H9 (cell line): ENCODE results near the gene OR5B12. TPM values are rescaled to one million over a fixed set of nuclear protein-coding genes. Genes with fewer than 3 reads are reported as not detected.
"Not testable (repeated sequence)": the region's sequence is repeated elsewhere in the genome, so short reads cannot be mapped to it uniquely, and the experiment has no call there.

ENCODE experiments used
- DNase-seq: peaks from one replicate; pipeline ENCODE4 v3.0.0-alpha.2; 2017
- H2AFZ ChIP-seq: one replicate; pipeline ENCODE4 v1.6.1; 2013; ENCODE audit warnings: mild to moderate bottlenecking, low read length, control low read depth, moderate library complexity
- H2AK5ac ChIP-seq: 2 replicates; pipeline ENCODE4 v1.6.1; 2013; ENCODE audit warnings: low read length, control low read depth, mixed read lengths; ENCODE audit not compliant: insufficient read length
- H2BK120ac ChIP-seq: one replicate; pipeline ENCODE4 v1.6.1; 2013; ENCODE audit warnings: low read depth, mild to moderate bottlenecking, low read length, control low read depth, inconsistent platforms; ENCODE audit not compliant: poor library complexity, severe bottlenecking
- H2BK12ac ChIP-seq: 2 replicates; pipeline ENCODE4 v1.6.1; 2013; ENCODE audit warnings: low read length, control low read depth, mixed read lengths, low read depth; ENCODE audit not compliant: insufficient read length
- H2BK15ac ChIP-seq: 2 replicates; pipeline ENCODE4 v1.6.1; 2013; ENCODE audit warnings: low read depth, low read length, control low read depth
- H2BK20ac ChIP-seq: one replicate; pipeline ENCODE4 v1.6.1; 2013; ENCODE audit warnings: low read depth, mild to moderate bottlenecking, low read length, control low read depth, inconsistent platforms; ENCODE audit not compliant: poor library complexity, severe bottlenecking
- H2BK5ac ChIP-seq: 2 replicates; pipeline ENCODE4 v1.6.1; 2013; ENCODE audit warnings: low read length, control low read depth, mixed read lengths; ENCODE audit not compliant: insufficient read length
- H3K14ac ChIP-seq: 2 replicates; pipeline ENCODE4 v1.6.1; 2013; ENCODE audit warnings: low read length, control low read depth; ENCODE audit not compliant: insufficient read depth
- H3K18ac ChIP-seq: 2 replicates; pipeline ENCODE4 v1.6.1; 2013; ENCODE audit warnings: low read depth, mild to moderate bottlenecking, mixed read lengths, low read length, control low read depth; ENCODE audit not compliant: insufficient read length
- H3K23ac ChIP-seq: 2 replicates; pipeline ENCODE4 v1.6.1; 2013; ENCODE audit warnings: low read length, control low read depth, mixed read lengths, low read depth; ENCODE audit not compliant: insufficient read length
- H3K23me2 ChIP-seq: 2 replicates; pipeline ENCODE4 v1.6.1; 2013; ENCODE audit warnings: low read depth, mild to moderate bottlenecking, mixed read lengths, low read length, control low read depth; ENCODE audit not compliant: insufficient read length, poor library complexity, severe bottlenecking
- H3K27ac ChIP-seq: 2 replicates; pipeline ENCODE4 v1.5.1; 2013; ENCODE audit warnings: low read length, control low read depth, mixed read lengths, low read depth; ENCODE audit not compliant: insufficient read length
- H3K27me3 ChIP-seq: 2 replicates; pipeline ENCODE4 v1.6.1; 2013; ENCODE audit warnings: low read length, control low read depth, inconsistent platforms; ENCODE audit not compliant: insufficient read depth
- H3K4ac ChIP-seq: 2 replicates; pipeline ENCODE4 v1.6.1; 2013; ENCODE audit warnings: low read depth, mild to moderate bottlenecking, control low read depth, inconsistent platforms, low read length, moderate library complexity
- H3K4me1 ChIP-seq: 2 replicates; pipeline ENCODE4 v1.6.1; 2013; ENCODE audit warnings: low read length, control low read depth, inconsistent platforms; ENCODE audit not compliant: insufficient read depth
- H3K4me2 ChIP-seq: 2 replicates; pipeline ENCODE4 v1.6.1; 2013; ENCODE audit warnings: low read length, control low read depth, mixed read lengths; ENCODE audit not compliant: insufficient read length, insufficient read depth
- H3K56ac ChIP-seq: 2 replicates; pipeline ENCODE4 v1.6.1; 2013; ENCODE audit warnings: low read depth, mild to moderate bottlenecking, mixed read lengths, low read length, control low read depth; ENCODE audit not compliant: insufficient read length
- H3K79me1 ChIP-seq: 2 replicates; pipeline ENCODE4 v1.6.1; 2013; ENCODE audit warnings: low read depth, mild to moderate bottlenecking, moderate library complexity, low read length, control low read depth, inconsistent platforms; ENCODE audit not compliant: insufficient read depth, poor library complexity, severe bottlenecking
- H3K79me2 ChIP-seq: 2 replicates; pipeline ENCODE4 v1.6.1; 2013; ENCODE audit warnings: low read length, control low read depth, inconsistent platforms; ENCODE audit not compliant: insufficient read depth
- H3K9ac ChIP-seq: 2 replicates; pipeline ENCODE4 v1.6.1; 2013; ENCODE audit warnings: low read length, control low read depth, mixed read lengths; ENCODE audit not compliant: insufficient read length; ENCODE audit errors: extremely low read depth
- H3K9me3 ChIP-seq: one replicate; pipeline ENCODE4 v1.6.1; 2013; ENCODE audit warnings: low read depth, low read length, inconsistent platforms; ENCODE audit not compliant: control insufficient read depth
- H3T11ph ChIP-seq: one replicate; pipeline ENCODE4 v1.6.1; 2013; ENCODE audit warnings: mild to moderate bottlenecking, low read length, control low read depth, inconsistent platforms
- H4K20me1 ChIP-seq: one replicate; pipeline ENCODE4 v1.6.1; 2013; ENCODE audit not compliant: control insufficient read depth, insufficient read length, insufficient read depth
- H4K5ac ChIP-seq: 2 replicates; pipeline ENCODE4 v1.6.1; 2013; ENCODE audit warnings: low read depth, mild to moderate bottlenecking, mixed read lengths, low read length, control low read depth; ENCODE audit not compliant: insufficient read length
- H4K8ac ChIP-seq: replicated peaks from 2 replicates; pipeline ENCODE4 v1.6.1; 2013; ENCODE audit warnings: low read length, control low read depth, mixed read lengths, low read depth; ENCODE audit not compliant: insufficient read length
- H4K91ac ChIP-seq: 2 replicates; pipeline ENCODE4 v1.6.1; 2013; ENCODE audit warnings: low read depth, mild to moderate bottlenecking, moderate library complexity, mixed read lengths, low read length, control low read depth; ENCODE audit not compliant: insufficient read length
- H3K27ac Mint-ChIP-seq, 3 experiments: 2 replicates in 2 of 3; 3 replicates in 1 of 3; pipeline ENCODE4 v1.8.0; 2020 to 2021; ENCODE audit warnings: mixed read lengths in 3 of 3, mild to moderate bottlenecking in 1 of 3, moderate library complexity in 1 of 3
- H3K27me3 Mint-ChIP-seq: 2 replicates; pipeline ENCODE4 v1.8.0; 2021; ENCODE audit warnings: low read depth, mild to moderate bottlenecking, moderate library complexity, mixed read lengths
- H3K36me3 Mint-ChIP-seq, 3 experiments: 2 replicates in 2 of 3; 3 replicates in 1 of 3; pipeline ENCODE4 v1.8.0; 2020 to 2021; ENCODE audit warnings: low read depth in 3 of 3, mixed read lengths in 3 of 3; ENCODE audit not compliant: insufficient read depth in 1 of 3
- H3K4me1 Mint-ChIP-seq, 2 experiments: 2 replicates each; pipeline ENCODE4 v1.8.0; 2020; ENCODE audit warnings: mixed read lengths in 2 of 2
- H3K4me3 Mint-ChIP-seq, 2 experiments: 2 replicates in 1 of 2; 3 replicates in 1 of 2; pipeline ENCODE4 v1.8.0; 2020 to 2021; ENCODE audit warnings: mild to moderate bottlenecking in 2 of 2, mixed read lengths in 2 of 2, moderate library complexity in 1 of 2
- H3K9me3 Mint-ChIP-seq, 2 experiments: 2 replicates in 1 of 2; 3 replicates in 1 of 2; pipeline ENCODE4 v1.8.0; 2020; ENCODE audit warnings: mild to moderate bottlenecking in 2 of 2, mixed read lengths in 2 of 2, moderate library complexity in 1 of 2
- WGBS: extraction: QIAGEN DNeasy Blood & Tissue Kit; methylation state at CpG from one replicate; pipeline ENCODE4 v1.1.7; 2013; ENCODE audit warnings: missing lambda C conversion rate, low lambda C conversion rate, mixed read lengths; ENCODE audit not compliant: insufficient read length; ENCODE audit errors: extremely low coverage; 5-methylcytosine and 5-hydroxymethylcytosine counted together
- total RNA-seq: library from RNA; stranded (reverse); gene quantifications from 2 replicates; pipeline ENCODE4 v1.2.1, GENCODE V29; 2021
- TF ChIP-seq, protein P1 (sequence below): fragments of 200-600 bp; sonication (generic); conservative IDR thresholded peaks from 3 replicates; pipeline ENCODE4 v1.8.0; 2021; ENCODE audit warnings: antibody characterized with exemption, mild to moderate bottlenecking

Gene OR5B12
- total RNA-seq, 1 experiment from 2014 or later, result not detected

DNA sequence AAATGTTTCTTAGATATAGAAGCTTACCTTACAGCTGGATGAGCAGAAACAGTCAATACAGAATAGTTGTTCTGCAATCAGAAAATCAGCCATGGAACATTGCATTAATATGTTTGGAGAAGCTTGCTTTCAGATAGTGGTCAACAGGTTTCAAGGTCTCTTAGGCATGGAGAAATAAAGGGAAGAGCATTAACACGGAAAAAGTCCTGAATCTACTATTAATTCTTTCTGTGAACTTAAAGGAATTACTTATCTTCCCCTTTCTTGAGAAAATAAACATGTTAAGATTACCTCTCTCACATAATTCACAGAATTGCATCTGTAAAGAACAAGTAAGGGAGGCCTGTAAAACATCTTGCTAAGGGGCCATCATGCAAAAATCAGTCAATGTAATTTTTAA, 35.3 kb downstream of the OR5B12 start, which contains the start of gene OR5B3:
Gene OR5B3, minus strand, starts transcription at position 101 of the 400 bp plus-strand sequence. CDS start 3,465 bp downstream, outside the sequence.
- no peak within 1 kb of the TSS for H3K23ac ChIP-seq
- no peak within 1 kb of the TSS for H2BK120ac ChIP-seq
- no peak within 1 kb of the TSS for H2AK5ac ChIP-seq
- no peak within 1 kb of the TSS for H3K14ac ChIP-seq
- H3K4me1 ChIP-seq, result no peaks in the 10 kb centered on the region
- no peak within 1 kb of the TSS for H3K18ac ChIP-seq
- no peak within 1 kb of the TSS for H2BK5ac ChIP-seq
- no peak within 1 kb of the TSS for H3K9ac ChIP-seq
- no peak within 1 kb of the TSS for H3K4me2 ChIP-seq
- no peak within 1 kb of the TSS for H2BK15ac ChIP-seq
- no peaks in the 10 kb centered on the region for H4K20me1 ChIP-seq
- H3K79me2 ChIP-seq, result no peaks in the 10 kb centered on the region
- H3K9me3 ChIP-seq, result no peaks in the 10 kb centered on the region
- peaks cover 14 to 24% of the 10 kb centered on the region in 2 experiments for H3K9me3 Mint-ChIP-seq
- H3T11ph ChIP-seq, result no peak within 1 kb of the TSS
- H3K23me2 ChIP-seq, result no peaks in the 10 kb centered on the region
- no peaks in the 10 kb centered on the region for H3K79me1 ChIP-seq
- no peaks in the 10 kb centered on the region for H3K27me3 ChIP-seq
- no peak within 1 kb of the TSS for H3K4ac ChIP-seq
- peaks cover 3 to 17% (median 5%) of the 10 kb centered on the region in 3 experiments; a peak in 4 of 7 replicates for H3K36me3 Mint-ChIP-seq
- no CpG with 5 or more reads among the region's 1 CpG for WGBS
- H4K8ac ChIP-seq, result no peak within 1 kb of the TSS
- H3K56ac ChIP-seq, result no peak within 1 kb of the TSS
- no peak within 1 kb of the TSS for H2AFZ ChIP-seq
- TF ChIP-seq, protein P1, sequence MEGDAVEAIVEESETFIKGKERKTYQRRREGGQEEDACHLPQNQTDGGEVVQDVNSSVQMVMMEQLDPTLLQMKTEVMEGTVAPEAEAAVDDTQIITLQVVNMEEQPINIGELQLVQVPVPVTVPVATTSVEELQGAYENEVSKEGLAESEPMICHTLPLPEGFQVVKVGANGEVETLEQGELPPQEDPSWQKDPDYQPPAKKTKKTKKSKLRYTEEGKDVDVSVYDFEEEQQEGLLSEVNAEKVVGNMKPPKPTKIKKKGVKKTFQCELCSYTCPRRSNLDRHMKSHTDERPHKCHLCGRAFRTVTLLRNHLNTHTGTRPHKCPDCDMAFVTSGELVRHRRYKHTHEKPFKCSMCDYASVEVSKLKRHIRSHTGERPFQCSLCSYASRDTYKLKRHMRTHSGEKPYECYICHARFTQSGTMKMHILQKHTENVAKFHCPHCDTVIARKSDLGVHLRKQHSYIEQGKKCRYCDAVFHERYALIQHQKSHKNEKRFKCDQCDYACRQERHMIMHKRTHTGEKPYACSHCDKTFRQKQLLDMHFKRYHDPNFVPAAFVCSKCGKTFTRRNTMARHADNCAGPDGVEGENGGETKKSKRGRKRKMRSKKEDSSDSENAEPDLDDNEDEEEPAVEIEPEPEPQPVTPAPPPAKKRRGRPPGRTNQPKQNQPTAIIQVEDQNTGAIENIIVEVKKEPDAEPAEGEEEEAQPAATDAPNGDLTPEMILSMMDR, result no peak
- no peak within 1 kb of the TSS for H3K27ac ChIP-seq
- H2BK12ac ChIP-seq, result no peak within 1 kb of the TSS
- H4K5ac ChIP-seq, result no peak within 1 kb of the TSS
- H3K27me3 Mint-ChIP-seq, result no peaks in the 10 kb centered on the region
- no peak within 1 kb of the TSS for H2BK20ac ChIP-seq
- no peak within 1 kb of the TSS for H3K27ac Mint-ChIP-seq
- DNase-seq, result no peak
- H3K4me3 Mint-ChIP-seq, result no peak within 1 kb of the TSS
- no peaks in the 10 kb centered on the region for H3K4me1 Mint-ChIP-seq
- no peak within 1 kb of the TSS for H4K91ac ChIP-seq

DNA sequence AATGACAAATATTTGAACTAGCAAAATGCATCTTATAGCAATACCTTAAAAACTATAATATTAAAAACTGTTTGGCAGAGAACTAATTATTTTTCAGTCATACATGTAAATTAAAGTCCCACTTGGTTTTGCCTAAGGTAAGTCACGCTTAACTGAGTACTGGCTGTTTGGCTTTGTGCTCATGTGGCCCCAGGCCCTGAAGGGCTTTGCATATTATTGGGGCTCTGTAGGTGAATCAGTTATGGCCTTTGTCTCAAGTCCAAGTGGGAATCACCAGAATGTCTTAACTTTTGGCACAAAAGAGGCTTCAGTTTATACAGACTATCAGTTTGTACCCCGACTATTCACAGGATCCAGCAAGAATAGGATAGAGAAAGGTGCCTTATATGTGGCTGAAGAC, 42.4 kb downstream of the OR5B12 start:
- not testable (repeated sequence) for H2BK120ac ChIP-seq, H3K27me3 Mint-ChIP-seq, H3K9me3 ChIP-seq, H3K9ac ChIP-seq, H3K4me3 Mint-ChIP-seq, H3K23ac ChIP-seq, H3K23me2 ChIP-seq, H3K4me1 Mint-ChIP-seq, H2BK15ac ChIP-seq, H3K4ac ChIP-seq, H2BK12ac ChIP-seq, H3K79me1 ChIP-seq, H4K8ac ChIP-seq, H3K79me2 ChIP-seq, H4K91ac ChIP-seq, H4K5ac ChIP-seq, H3K4me1 ChIP-seq, H2AFZ ChIP-seq, H4K20me1 ChIP-seq, H3K4me2 ChIP-seq, H2AK5ac ChIP-seq, H3K27ac ChIP-seq, H3K18ac ChIP-seq, DNase-seq, H2BK20ac ChIP-seq, H3K56ac ChIP-seq, H3T11ph ChIP-seq, H3K14ac ChIP-seq, H3K27ac Mint-ChIP-seq, H2BK5ac ChIP-seq, H3K27me3 ChIP-seq
- peaks cover 5 to 10% (median 7%) of the 10 kb centered on the region in 3 experiments; a peak in 5 of 7 replicates for H3K36me3 Mint-ChIP-seq
- no CpG with 5 or more reads among the region's 2 CpGs for WGBS
- H3K9me3 Mint-ChIP-seq, result peaks cover 12 to 19% of the 10 kb centered on the region in 2 experiments
